MCF 10A (cell line): ENCODE data around the gene PDE7B. TPM values are rescaled to one million over a fixed set of nuclear protein-coding genes. Genes with fewer than 3 reads are reported as not detected.

Source experiments
- BruUV-seq: library from RNA; stranded (reverse); fragments of 400-500 nt; replicated peaks from 2 replicates; lab custom pipeline; 2021; lab: Mats Ljungman, UMichigan
- CTCF ChIA-PET: fragments of 300-600 bp; sonication (Branson Sonifier 250); formaldehyde crosslinking; extraction: SDS; loops from one replicate; lab custom pipeline; 2021; ENCODE audit warnings: antibody characterized with exemption, inconsistent platforms; lab: Yijun Ruan, JAX
- POLR2A ChIA-PET: fragments of 300-600, 350-650 bp; sonication (Branson Sonifier 250); formaldehyde crosslinking; extraction: SDS; loops from one replicate; lab custom pipeline; 2020; ENCODE audit warnings: antibody characterized with exemption, inconsistent platforms; lab: Yijun Ruan, JAX
- DNase-seq: peaks from one replicate; pipeline ENCODE4 v3.0.0-alpha.2; 2018; ENCODE audit not compliant: unreplicated experiment
- H3K27ac Mint-ChIP-seq: one replicate; pipeline ENCODE4 v1.8.0; 2022; ENCODE audit warnings: mild to moderate bottlenecking, low read depth, mixed read lengths; ENCODE audit not compliant: unreplicated experiment
- H3K27me3 Mint-ChIP-seq: one replicate; pipeline ENCODE4 v1.8.0; 2022; ENCODE audit warnings: mixed read lengths; ENCODE audit not compliant: insufficient read depth, unreplicated experiment
- H3K36me3 Mint-ChIP-seq: one replicate; pipeline ENCODE4 v1.8.0; 2022; ENCODE audit warnings: mild to moderate bottlenecking, moderate library complexity, mixed read lengths; ENCODE audit not compliant: insufficient read depth, unreplicated experiment
- H3K4me1 Mint-ChIP-seq: one replicate; pipeline ENCODE4 v1.8.0; 2022; ENCODE audit warnings: mixed read lengths; ENCODE audit not compliant: insufficient read depth, unreplicated experiment
- H3K4me3 Mint-ChIP-seq: one replicate; pipeline ENCODE4 v1.8.0; 2022; ENCODE audit warnings: mild to moderate bottlenecking, moderate library complexity, mixed read lengths; ENCODE audit not compliant: unreplicated experiment
- H3K9me3 Mint-ChIP-seq: one replicate; pipeline ENCODE4 v1.8.0; 2022; ENCODE audit warnings: mixed read lengths; ENCODE audit not compliant: unreplicated experiment
- intact Hi-C: fragments of 100-400 bp; cut with micrococcal nuclease; formaldehyde crosslinking; loops from 2 replicates; pipeline ENCODE4 v1.14.1; 2022
- total RNA-seq: library from RNA; stranded (reverse); gene quantifications from 2 replicates; pipeline ENCODE4 v1.2.3, GENCODE V29; 2022
- TF ChIP-seq, protein P1 (sequence below): fragments of 200-600 bp; IDR thresholded peaks from one replicate; pipeline ENCODE4 v1.8.0; 2022; ENCODE audit warnings: antibody characterized with exemption, mild to moderate bottlenecking; ENCODE audit not compliant: unreplicated experiment

PDE7B gene
- total RNA-seq, 1 experiment from 2014 or later: 1.4 TPM

DNA sequence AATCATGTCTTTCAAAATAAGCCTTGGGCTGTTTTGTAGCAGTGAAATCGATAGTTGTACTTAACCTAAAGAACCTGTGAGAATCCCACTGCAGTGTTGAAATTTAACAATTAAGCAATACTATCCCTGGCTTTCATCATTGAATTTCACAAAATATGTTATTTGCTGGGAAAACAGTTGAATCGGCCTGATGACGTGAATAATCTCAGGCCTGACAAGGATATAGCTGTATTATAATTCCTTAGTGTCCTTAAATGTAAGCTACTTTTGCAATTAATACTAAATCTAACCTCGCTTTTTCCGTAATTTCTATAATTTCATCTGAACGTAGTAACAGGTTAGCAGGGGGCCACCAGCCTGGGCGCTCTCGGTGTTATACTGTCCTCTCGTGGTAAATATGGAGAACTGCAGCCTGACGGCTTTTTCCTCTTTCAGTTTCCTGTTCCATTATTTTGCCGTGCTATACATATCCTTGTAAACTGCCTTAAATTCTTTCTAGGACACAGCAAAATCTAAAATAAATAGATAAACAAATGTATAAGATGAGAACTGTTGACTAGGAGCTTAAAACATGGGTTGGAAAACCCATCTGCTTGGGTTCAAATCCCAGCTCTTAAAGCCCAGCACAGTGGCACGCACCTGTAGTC, 374.6 kb downstream of the PDE7B start:
- no TSS peak for BruUV-seq
- POLR2A ChIA-PET: interaction anchor here (0.7 to 1.5 kb wide), 11 partner anchors 11 to 728 kb away, joined by 3 to 8 read pairs (median 4); no protein-coding TSS in a partner anchor
- Mint-ChIP-seq H3K4me3 (no peak overlapping the region), H3K4me1 (peaks cover 9% of the 10 kb centered on the region), H3K27ac (peak overlapping the region; percentile 41), H3K27me3 (no peaks in the 10 kb centered on the region), H3K36me3 (peaks cover 8% of the 10 kb centered on the region), H3K9me3 (no peaks in the 10 kb centered on the region)
- CTCF ChIA-PET: interaction anchor here (0.6 to 3.1 kb wide), 111 partner anchors 10 to 808 kb away, joined by 3 to 143 read pairs (median 4); no protein-coding TSS in a partner anchor
- TF ChIP-seq, protein P1, sequence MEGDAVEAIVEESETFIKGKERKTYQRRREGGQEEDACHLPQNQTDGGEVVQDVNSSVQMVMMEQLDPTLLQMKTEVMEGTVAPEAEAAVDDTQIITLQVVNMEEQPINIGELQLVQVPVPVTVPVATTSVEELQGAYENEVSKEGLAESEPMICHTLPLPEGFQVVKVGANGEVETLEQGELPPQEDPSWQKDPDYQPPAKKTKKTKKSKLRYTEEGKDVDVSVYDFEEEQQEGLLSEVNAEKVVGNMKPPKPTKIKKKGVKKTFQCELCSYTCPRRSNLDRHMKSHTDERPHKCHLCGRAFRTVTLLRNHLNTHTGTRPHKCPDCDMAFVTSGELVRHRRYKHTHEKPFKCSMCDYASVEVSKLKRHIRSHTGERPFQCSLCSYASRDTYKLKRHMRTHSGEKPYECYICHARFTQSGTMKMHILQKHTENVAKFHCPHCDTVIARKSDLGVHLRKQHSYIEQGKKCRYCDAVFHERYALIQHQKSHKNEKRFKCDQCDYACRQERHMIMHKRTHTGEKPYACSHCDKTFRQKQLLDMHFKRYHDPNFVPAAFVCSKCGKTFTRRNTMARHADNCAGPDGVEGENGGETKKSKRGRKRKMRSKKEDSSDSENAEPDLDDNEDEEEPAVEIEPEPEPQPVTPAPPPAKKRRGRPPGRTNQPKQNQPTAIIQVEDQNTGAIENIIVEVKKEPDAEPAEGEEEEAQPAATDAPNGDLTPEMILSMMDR: peak; percentile 99
- DNase-seq: peak; percentile 75
- intact Hi-C loops: loop anchor here (1.0 to 10.0 kb wide), 6 partner anchors 194 to 775 kb away; no protein-coding TSS in a partner anchor

DNA sequence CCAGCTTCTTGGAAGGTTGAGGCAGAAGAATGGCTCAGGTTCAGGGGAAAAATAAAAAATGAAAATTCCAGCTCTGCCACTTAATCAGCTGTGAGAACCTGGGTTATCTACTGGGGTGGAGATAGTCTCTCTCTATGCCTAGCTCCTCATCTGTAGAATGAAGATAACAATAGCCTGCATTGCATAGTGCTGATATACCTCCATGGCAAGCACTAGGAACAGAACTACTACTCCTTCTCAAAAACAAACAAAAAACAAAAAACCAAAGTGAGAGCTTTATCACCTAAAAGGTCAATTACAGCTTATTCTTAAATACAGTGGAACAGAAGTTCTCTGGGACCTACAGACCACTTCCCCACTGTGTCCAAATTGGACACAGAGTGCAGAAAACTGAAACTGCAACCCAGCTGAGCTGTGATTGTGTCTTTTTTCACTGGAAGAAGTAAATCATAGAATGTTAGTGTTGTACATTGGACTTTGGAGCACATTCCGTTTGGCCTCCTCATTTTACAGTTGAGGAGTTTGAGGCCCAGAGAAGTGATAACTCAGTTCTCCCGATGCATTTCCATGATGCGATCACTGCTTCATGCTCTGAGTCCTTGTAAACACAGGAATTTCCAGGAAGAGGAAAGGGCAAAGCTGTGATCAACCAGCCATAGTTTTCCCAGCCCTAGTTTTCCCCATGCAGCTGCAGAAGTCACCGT, 375.3 kb downstream of the PDE7B start:
- intact Hi-C loops: loop anchor here (1.0 to 10.0 kb wide), 6 partner anchors 195 to 776 kb away; no protein-coding TSS in a partner anchor
- H3K36me3 Mint-ChIP-seq: peaks cover 8% of the 10 kb centered on the region

DNA sequence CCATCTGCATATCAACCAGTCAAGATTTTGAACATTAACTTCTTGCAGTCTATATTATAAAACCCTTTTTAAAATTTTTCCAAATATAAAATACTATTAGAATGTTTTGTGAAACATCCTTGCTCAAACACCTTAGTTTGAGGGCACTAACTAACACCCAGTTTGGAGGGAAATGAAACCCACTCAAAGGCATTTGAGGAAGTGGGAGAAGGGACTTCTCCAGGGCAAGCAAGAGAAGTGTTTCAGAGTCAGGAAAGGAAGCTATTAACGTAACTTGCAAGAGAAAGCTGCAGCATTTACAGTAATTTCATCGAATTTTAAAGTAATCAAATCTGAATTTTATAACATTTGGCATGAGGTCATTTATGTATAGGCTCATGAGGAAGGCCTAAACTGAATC, 377.3 kb downstream of the PDE7B start:
- ChIA-PET POLR2A (no interaction called here), CTCF (interaction anchor here (0.6 to 3.1 kb wide), 5 partner anchors 21 to 722 kb away, joined by 3 to 143 read pairs (median 5); no protein-coding TSS in a partner anchor)
- Mint-ChIP-seq H3K9me3 (no peaks in the 10 kb centered on the region), H3K4me1 (peaks cover 9% of the 10 kb centered on the region), H3K27me3 (no peaks in the 10 kb centered on the region), H3K27ac (no peak overlapping the region), H3K36me3 (peaks cover 8% of the 10 kb centered on the region), H3K4me3 (no peak overlapping the region)
- TF ChIP-seq, protein P1: no peak
- intact Hi-C loops: loop anchor here (10.0 kb wide), 1 partner anchor 294 kb away; no protein-coding TSS in a partner anchor
- DNase-seq: no peak
- no TSS peak for BruUV-seq

More for the DNA sequence above, 375.3 kb downstream of the PDE7B start:
- BruUV-seq: no TSS peak
- no peak for DNase-seq
- TF ChIP-seq, protein P1: no peak
- Mint-ChIP-seq H3K4me3 (no peak overlapping the region), H3K4me1 (peaks cover 9% of the 10 kb centered on the region), H3K27me3 (no peaks in the 10 kb centered on the region), H3K27ac (peak overlapping the region; percentile 41), H3K9me3 (no peaks in the 10 kb centered on the region)
- CTCF ChIA-PET: interaction anchor here (0.6 to 3.1 kb wide), 96 partner anchors 9 to 808 kb away, joined by 3 to 143 read pairs (median 5); no protein-coding TSS in a partner anchor
- POLR2A ChIA-PET: interaction anchor here (0.7 to 1.5 kb wide), 13 partner anchors 10 to 728 kb away, joined by 3 to 8 read pairs (median 3); no protein-coding TSS in a partner anchor
